ENCODE measurements around the gene OR1K1.
"Not testable (repeated sequence)": the region's sequence is repeated elsewhere in the genome, so short reads cannot be mapped to it uniquely, and the experiment has no call there.

OR1K1 gene

GRCh38 chr9:122800066-122801060 is at the start of gene OR1K1:
OR1K1 (plus strand) TSS chr9:122800123; CDS start chr9:122800123, 0 bp downstream.
- no peak for DNase-seq (ENCODE audit: low read depth)

- DNase-seq (ENCODE audit: low read depth): no peak
Measured at GRCh38 chr9:122754825-122755224, 45.1 kb upstream of the OR1K1 start.

- DNase-seq (ENCODE audit: low read depth): no peak
Measured at GRCh38 chr9:122767817-122768216, 32.1 kb upstream of the OR1K1 start.

- no peak for DNase-seq (ENCODE audit: low read depth)
Measured at GRCh38 chr9:122777052-122777451, 22.9 kb upstream of the OR1K1 start.

GRCh38 chr9:122777935-122778627 is 21.8 kb upstream of the OR1K1 start:
- peak; percentile 77 for DNase-seq (ENCODE audit: low read depth)

DNA sequence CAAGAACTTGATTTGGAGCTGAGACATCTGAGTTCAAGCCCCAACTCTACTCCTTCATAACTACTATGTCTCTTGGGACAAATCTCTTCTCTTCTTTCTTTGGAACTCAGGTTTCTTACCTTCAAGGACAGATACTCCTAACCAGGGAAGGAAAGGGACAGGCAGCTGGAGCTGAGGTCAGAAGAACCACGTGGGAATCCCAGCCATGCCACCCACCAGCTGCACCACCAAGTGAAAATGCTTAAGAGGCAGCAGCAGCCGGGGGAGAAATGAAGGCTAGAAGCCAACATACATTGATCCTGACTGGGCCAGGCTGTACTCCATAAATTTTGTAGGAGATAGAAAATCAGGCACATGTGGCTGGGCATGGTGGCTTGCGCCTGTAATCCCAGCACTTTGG is 20.7 kb upstream of the OR1K1 start:
- no peak for DNase-seq (ENCODE audit: low read depth)

- no peak for DNase-seq (ENCODE audit: low read depth)
Measured at GRCh38 chr9:122780026-122780425, 19.9 kb upstream of the OR1K1 start.

DNA sequence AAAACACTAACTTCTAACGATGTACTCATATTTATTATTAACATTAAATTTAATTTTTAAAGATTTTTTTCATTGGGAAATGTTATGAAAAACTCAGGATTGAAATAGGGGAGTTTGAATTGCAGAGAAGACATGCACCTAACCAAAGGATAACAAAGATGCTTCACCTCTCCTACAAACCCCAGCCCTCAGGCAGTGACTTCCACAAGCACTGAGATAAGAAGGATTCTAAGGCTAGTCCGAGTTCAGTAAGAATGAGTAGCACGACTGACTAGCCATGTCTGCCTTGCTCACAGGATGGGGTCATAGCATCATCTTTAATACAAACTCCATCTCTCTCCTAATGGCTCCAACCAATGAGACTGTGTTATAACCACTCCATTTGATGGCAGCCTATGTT is 18.3 kb upstream of the OR1K1 start:
- DNase-seq (ENCODE audit: low read depth): no peak

DNA sequence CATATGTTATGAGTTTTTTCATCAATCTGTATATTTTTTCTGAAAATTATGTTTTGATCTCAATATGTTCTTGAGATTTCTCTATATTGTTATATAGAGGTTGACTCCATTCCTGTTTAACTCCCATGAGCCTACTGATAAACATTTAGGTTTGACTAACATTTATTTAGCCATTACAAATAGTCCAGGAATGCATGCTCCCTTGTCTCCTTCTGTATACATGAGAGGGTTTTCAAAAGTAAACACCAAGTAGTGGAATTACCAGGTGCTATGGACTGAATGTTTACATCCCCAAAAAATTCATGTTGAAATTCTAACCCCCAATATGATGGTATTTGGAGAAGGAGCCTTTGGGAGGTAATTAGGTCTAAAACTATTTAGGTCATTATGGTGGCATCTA is 14.7 kb upstream of the OR1K1 start:
- no peak for DNase-seq (ENCODE audit: low read depth)

- DNase-seq (ENCODE audit: low read depth): no peak
Measured at GRCh38 chr9:122786338-122786737, 13.6 kb upstream of the OR1K1 start.

- DNase-seq (ENCODE audit: low read depth): no peak
Measured at GRCh38 chr9:122788831-122789230, 11.1 kb upstream of the OR1K1 start, which contains the start of gene OR5C1. OR5C1 (plus strand) TSS chr9:122788933; CDS start chr9:122788933, 0 bp downstream.

DNA sequence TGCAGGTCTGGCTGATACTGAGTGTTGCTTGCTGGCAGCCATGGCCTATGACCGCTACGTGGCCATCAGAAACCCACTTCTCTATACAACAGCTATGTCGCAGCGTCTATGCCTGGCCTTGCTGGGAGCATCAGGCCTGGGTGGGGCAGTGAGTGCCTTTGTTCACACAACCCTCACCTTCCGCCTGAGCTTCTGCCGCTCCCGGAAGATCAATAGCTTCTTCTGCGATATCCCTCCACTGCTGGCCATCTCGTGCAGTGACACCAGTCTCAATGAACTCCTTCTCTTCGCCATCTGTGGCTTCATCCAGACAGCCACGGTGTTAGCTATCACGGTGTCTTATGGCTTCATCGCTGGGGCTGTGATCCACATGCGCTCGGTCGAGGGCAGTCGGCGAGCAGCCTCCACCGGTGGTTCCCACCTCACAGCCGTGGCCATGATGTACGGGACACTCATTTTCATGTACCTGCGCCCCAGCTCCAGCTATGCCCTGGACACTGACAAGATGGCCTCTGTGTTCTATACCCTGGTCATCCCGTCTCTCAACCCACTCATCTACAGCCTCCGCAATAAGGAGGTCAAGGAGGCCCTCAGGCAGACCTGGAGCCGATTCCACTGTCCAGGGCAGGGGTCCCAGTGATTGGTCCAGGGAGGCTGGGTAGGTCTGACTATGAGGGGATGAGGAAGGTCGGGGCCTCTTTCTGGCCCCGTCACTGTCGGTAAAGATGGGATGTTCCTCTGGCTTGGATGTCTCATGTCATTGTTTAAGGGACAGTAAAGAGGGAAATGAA is 10.5 kb upstream of the OR1K1 start:
- no peak for DNase-seq (ENCODE audit: low read depth)

- DNase-seq (ENCODE audit: low read depth): no peak
Measured at GRCh38 chr9:122791872-122792669, 7.9 kb upstream of the OR1K1 start.

DNA sequence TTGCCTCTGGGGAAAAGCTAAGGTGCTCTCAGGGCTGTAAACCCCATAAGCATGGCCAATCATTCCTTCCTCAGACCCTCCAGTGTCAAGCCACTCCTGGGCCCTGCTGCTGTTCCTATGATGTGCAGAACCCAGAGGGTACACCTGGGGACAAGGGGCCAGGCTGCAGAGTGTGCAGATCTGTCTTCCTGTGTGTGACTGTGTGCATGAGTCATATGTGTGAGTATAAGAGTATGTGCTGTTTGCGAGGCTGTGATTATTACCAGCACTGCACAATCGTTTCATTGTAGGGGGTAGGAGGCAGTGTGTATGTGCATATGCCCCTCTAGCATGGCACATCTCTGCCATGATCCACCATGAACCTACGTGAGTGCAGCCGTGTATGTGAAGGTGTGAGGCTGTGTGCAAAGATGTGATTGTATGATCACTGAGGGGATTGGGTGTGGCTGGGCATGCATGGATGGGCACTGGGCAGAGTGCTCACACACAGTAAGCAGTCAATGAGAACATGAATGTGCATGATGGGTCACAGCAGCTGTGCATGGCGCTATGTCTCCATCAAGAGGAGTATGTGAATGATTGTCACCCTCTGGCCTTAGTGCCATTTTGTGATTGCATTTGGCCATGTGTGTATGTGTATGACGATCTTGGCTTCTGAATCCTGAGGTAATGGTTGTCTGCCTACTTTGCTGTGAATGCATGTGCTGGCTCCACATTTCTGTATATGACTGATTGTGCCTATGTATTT is 2.4 kb upstream of the OR1K1 start:
- no peak for DNase-seq (ENCODE audit: low read depth)

- no peak for DNase-seq (ENCODE audit: low read depth)
Measured at GRCh38 chr9:122806661-122807060, 6.7 kb downstream of the OR1K1 start.

DNA sequence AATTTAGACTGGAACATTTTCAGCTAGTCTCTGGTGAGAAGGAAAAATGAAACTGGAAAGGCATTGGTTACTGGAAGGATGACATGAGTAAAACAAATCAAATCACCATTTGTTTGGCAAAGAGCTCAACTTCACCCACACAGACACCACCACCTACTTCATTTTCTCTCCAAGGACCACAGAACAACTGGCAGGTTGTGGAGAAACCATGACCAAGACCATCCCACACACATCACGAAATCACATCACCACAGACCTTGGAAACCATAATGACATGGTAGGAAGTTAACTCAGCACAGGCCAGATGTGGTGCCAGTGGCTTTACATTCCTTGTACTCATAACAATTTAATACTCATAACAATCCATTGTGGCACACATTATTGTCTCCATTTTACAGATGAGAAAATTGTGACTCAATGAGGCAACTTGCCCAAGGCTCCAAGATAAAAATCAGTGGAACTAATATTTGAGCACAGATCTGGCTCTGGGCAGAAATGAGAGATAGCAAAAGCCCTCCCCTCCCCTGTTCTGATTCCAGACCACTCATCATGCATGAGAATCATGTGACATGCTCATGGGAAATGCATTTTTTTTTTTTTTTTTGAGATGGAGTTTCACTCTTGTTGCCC is 7.5 kb downstream of the OR1K1 start:
- DNase-seq (ENCODE audit: low read depth): no peak

DNA sequence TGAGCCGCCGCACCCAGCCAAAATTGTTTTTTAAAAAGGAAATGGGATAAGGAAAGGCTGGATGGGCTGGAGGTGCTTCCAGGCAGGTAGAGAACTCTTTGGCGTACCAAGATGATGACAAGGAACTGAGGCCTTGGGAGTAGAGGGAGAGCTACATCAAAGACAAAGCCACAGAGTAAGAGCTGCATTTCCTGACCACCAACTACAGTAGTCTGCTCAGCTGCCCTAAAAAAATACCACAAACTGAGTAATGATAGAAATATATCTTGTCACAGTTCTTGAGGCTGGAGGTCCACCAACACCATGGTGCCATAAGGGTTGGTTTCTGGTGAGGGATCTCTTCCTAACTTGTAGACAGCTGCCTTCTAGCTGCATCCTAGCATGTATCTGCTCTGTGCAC is 8.2 kb downstream of the OR1K1 start:
- no peak for DNase-seq (ENCODE audit: low read depth)

DNA sequence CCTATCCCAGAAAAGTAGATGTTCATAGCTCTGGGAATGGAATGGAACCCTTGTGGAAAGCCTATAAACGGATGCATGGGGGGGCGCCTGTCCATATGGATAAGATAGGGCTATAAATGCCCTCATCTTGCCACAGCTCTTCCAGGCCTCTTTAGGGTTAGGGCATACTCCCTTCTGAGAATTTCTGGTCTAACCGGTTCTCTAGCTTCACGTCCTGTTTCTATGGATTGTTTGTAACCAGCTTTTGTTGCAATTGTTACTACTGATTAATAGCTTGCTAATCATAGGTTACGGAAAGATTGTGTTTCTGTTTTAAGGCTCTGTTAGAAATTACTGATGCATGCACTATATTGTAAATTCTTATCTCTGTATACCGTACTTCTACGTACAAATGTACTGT is 9.3 kb downstream of the OR1K1 start:
- not testable (repeated sequence) for DNase-seq (ENCODE audit: low read depth)

DNA sequence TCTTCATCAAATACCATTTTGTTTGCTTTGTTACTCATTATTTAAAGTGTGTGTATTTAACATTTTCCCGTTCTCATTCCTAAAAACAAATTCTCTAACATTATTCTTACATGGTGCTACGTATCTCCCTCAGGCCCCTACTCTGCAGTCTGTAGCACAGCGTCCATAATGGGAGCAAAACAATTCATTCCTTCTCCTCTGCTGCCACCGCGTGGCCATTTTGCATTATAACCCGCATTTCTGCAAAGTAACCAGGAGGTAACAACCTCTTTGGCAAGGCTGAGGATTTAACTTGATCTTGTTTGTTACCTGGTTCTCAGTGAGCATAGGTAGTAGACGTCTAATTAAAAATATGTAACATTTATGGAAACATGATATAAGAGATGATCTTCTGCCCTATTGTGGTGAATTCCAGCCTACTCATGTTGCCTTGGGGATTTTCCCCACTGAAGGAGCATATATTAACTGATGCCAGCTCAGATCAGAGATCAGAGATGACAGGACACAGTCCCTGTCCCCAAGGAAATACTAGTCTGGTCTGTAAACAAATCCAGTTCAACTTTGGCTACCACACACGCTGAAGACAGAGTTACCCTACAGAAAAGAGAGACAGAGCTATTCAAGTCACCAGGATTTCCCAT is 10.5 kb downstream of the OR1K1 start:
- peak; percentile 80 for DNase-seq (ENCODE audit: low read depth)

GRCh38 chr9:122812736-122813135 is 12.8 kb downstream of the OR1K1 start:
- no peak for DNase-seq (ENCODE audit: low read depth)

All from EH (cell line).